ENCODE data around the gene BMP5.

GRCh38 chr6:55874316-55874715 lies 1.1 kb downstream of the BMP5 start:
- TF ChIP-seq CTCF (IDR thresholded peaks at IDR 0.05) (no peak), POLR2AphosphoS5 (IDR thresholded peaks at IDR 0.05) (no peak), POLR2A (IDR thresholded peaks at IDR 0.05) (no peak)

All from suprapubic skin (tissue), 4 donors.